ENCODE measurements around the gene TMC2.

GRCh38 chr20:2537101-2537500, 728 bp downstream of the TMC2 start:
- TF ChIP-seq, protein P1, sequence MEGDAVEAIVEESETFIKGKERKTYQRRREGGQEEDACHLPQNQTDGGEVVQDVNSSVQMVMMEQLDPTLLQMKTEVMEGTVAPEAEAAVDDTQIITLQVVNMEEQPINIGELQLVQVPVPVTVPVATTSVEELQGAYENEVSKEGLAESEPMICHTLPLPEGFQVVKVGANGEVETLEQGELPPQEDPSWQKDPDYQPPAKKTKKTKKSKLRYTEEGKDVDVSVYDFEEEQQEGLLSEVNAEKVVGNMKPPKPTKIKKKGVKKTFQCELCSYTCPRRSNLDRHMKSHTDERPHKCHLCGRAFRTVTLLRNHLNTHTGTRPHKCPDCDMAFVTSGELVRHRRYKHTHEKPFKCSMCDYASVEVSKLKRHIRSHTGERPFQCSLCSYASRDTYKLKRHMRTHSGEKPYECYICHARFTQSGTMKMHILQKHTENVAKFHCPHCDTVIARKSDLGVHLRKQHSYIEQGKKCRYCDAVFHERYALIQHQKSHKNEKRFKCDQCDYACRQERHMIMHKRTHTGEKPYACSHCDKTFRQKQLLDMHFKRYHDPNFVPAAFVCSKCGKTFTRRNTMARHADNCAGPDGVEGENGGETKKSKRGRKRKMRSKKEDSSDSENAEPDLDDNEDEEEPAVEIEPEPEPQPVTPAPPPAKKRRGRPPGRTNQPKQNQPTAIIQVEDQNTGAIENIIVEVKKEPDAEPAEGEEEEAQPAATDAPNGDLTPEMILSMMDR (IDR thresholded peaks at IDR 0.05), result no peak
- no peak for TF ChIP-seq SIN3A (IDR thresholded peaks at IDR 0.05; ENCODE audit: borderline replicate concordance, insufficient read depth, low read depth, low read length)
